HepG2 (cell line): ENCODE results near the gene MTFP1. TPM values are rescaled to one million over a fixed set of nuclear protein-coding genes. Genes with fewer than 3 reads are reported as not detected.
A peak's percentile ranks its signal among the peaks of the same experiment; 100 is the strongest.

Experiments used
- ATF7-NPFF ChIP-seq: sonication (generic); formaldehyde crosslinking; IDR thresholded peaks from 2 replicates; pipeline ENCODE4 v1.8.1; 2023; ENCODE audit warnings: mild to moderate bottlenecking, low read depth, missing genetic modification reagents, moderate library complexity
- BRD4 ChIP-seq: sonication (generic); formaldehyde crosslinking; IDR thresholded peaks from 2 replicates; pipeline ENCODE4 v1.4.0; 2020; ENCODE audit warnings: missing genetic modification reagents
- CC2D1A ChIP-seq: sonication (generic); formaldehyde crosslinking; IDR thresholded peaks from 2 replicates; pipeline ENCODE4 v1.8.1; 2023; ENCODE audit warnings: mild to moderate bottlenecking, missing genetic modification reagents
- FOXA1 ChIP-seq, 2 experiments: fragments of 450-650 bp in 1 of 2; sonication (generic) in 1 of 2; formaldehyde crosslinking in 1 of 2; IDR thresholded peaks; 2 replicates each; pipeline versions ENCODE4 v1.4.0 to v1.6.1; 2016 to 2020; ENCODE audit warnings: missing genetic modification reagents in 1 of 2
- HES4 ChIP-seq: sonication (generic); formaldehyde crosslinking; IDR thresholded peaks from 2 replicates; pipeline ENCODE4 v1.9.0; 2021; ENCODE audit warnings: mild to moderate bottlenecking, missing genetic modification reagents, borderline replicate concordance
- HOXD1 ChIP-seq: sonication (generic); formaldehyde crosslinking; IDR thresholded peaks from 2 replicates; pipeline ENCODE4 v1.5.0; 2020; ENCODE audit warnings: missing genetic modification reagents
- KAT2B ChIP-seq: fragments of 150-350 bp; IDR thresholded peaks from 2 replicates; pipeline ENCODE4 v1.6.1; 2014; ENCODE audit warnings: low read depth, low read length, borderline replicate concordance
- KAT8 ChIP-seq: IDR thresholded peaks from 2 replicates; pipeline ENCODE4 v1.6.1; 2016; ENCODE audit warnings: missing genetic modification reagents, missing compliant biosample characterization
- KDM2A ChIP-seq: sonication (generic); formaldehyde crosslinking; IDR thresholded peaks from 2 replicates; pipeline ENCODE4 v1.4.0; 2020; ENCODE audit warnings: low read depth, missing genetic modification reagents, borderline replicate concordance
- KDM5A ChIP-seq: fragments of 200-600 bp; sonication (generic); IDR thresholded peaks from 2 replicates; pipeline ENCODE4 v1.7.0; 2018; ENCODE audit warnings: antibody characterized with exemption, mild to moderate bottlenecking, low read length, borderline replicate concordance
- KLF9 ChIP-seq: IDR thresholded peaks from 2 replicates; pipeline ENCODE4 v1.6.1; 2016; ENCODE audit warnings: low read depth
- RXRB ChIP-seq: IDR thresholded peaks from 2 replicates; pipeline ENCODE4 v1.6.1; 2016; ENCODE audit warnings: borderline replicate concordance, missing genetic modification reagents, missing compliant biosample characterization
- SMC3 ChIP-seq: IDR thresholded peaks from 2 replicates; pipeline ENCODE4 v1.6.1; 2011; ENCODE audit warnings: low read length, improper control_type of control experiment
- SSRP1 ChIP-seq: IDR thresholded peaks from 2 replicates; pipeline ENCODE4 v1.6.1; 2016; ENCODE audit warnings: control low read depth
- TAF15 ChIP-seq: fragments of 200-400 bp; formaldehyde crosslinking; IDR thresholded peaks from one replicate; pipeline ENCODE4 v1.6.1; 2018; ENCODE audit warnings: mild to moderate bottlenecking, low read depth, low read length; ENCODE audit not compliant: poor library complexity, severe bottlenecking
- TCF7L2 ChIP-seq: IDR thresholded peaks from 2 replicates; pipeline ENCODE4 v1.6.1; 2011; ENCODE audit warnings: mild to moderate bottlenecking, low read depth, low read length, moderate library complexity
- ZBTB8A ChIP-seq: sonication (generic); formaldehyde crosslinking; IDR thresholded peaks from 2 replicates; pipeline ENCODE4 v1.4.0; 2020; ENCODE audit warnings: mild to moderate bottlenecking, low read depth, missing genetic modification reagents, borderline replicate concordance
- ZMYM4 ChIP-seq: sonication (generic); formaldehyde crosslinking; IDR thresholded peaks from 2 replicates; pipeline ENCODE4 v1.8.1; 2023; ENCODE audit warnings: mild to moderate bottlenecking, missing genetic modification reagents
- ZNF326 ChIP-seq: sonication (generic); formaldehyde crosslinking; IDR thresholded peaks from 2 replicates; pipeline ENCODE4 v1.4.0; 2020; ENCODE audit warnings: missing genetic modification reagents, borderline replicate concordance
- ZNF335 ChIP-seq: sonication (generic); formaldehyde crosslinking; IDR thresholded peaks from 2 replicates; pipeline ENCODE4 v1.4.0; 2020; ENCODE audit warnings: missing genetic modification reagents
- ZSCAN30 ChIP-seq: sonication (generic); formaldehyde crosslinking; IDR thresholded peaks from 2 replicates; pipeline ENCODE4 v1.5.0; 2020; ENCODE audit warnings: mild to moderate bottlenecking, missing genetic modification reagents
- polyA plus RNA-seq, 8 experiments: library from polyadenylated mRNA; depleted of rRNA in 3 of 8; stranded (reverse) in 7 of 8; unstranded in 1 of 8; fragments of >200 nt; fragmentation: Illumina TruSeq in 4 of 8; extraction: Trizol in 4 of 8; gene quantifications; 2 replicates each; pipeline versions ENCODE4 v1.2.1 to v1.2.3, GENCODE V29; 2011 to 2016; ENCODE audit warnings: low read depth in 4 of 8, missing spikeins in 1 of 8, mixed read lengths in 1 of 8; ENCODE audit not compliant: insufficient read depth in 1 of 8
- total RNA-seq, 5 experiments: library from RNA; depleted of rRNA; stranded (reverse); fragments of >200 nt; fragmentation: Illumina TruSeq; extraction: Trizol; gene quantifications; 2 replicates each; pipeline ENCODE4 v1.2.3, GENCODE V29; 2016; ENCODE audit warnings: low read depth in 1 of 5
- TF ChIP-seq, protein P1 (sequence below): IDR thresholded peaks from 2 replicates; pipeline ENCODE4 v1.6.1; 2016; ENCODE audit warnings: mild to moderate bottlenecking, missing biosample characterization, missing genetic modification reagents
- TF ChIP-seq, protein P2 (sequence below): sonication (generic); formaldehyde crosslinking; IDR thresholded peaks from 2 replicates; pipeline ENCODE4 v1.8.1; 2023; ENCODE audit warnings: mild to moderate bottlenecking, missing genetic modification reagents
- TF ChIP-seq, protein P3 (sequence below): sonication (generic); formaldehyde crosslinking; IDR thresholded peaks from 2 replicates; pipeline ENCODE4 v1.4.0; 2020; ENCODE audit warnings: mild to moderate bottlenecking, missing genetic modification reagents
- TF ChIP-seq, protein P4 (sequence below): sonication (generic); formaldehyde crosslinking; IDR thresholded peaks from 2 replicates; pipeline ENCODE4 v1.4.0; 2020; ENCODE audit warnings: missing genetic modification reagents
- TF ChIP-seq, protein P5 (sequence below): sonication (generic); formaldehyde crosslinking; IDR thresholded peaks from 2 replicates; pipeline ENCODE4 v1.8.0; 2023; ENCODE audit warnings: mild to moderate bottlenecking, missing genetic modification reagents
- TF ChIP-seq, protein P6 (sequence below): IDR thresholded peaks from 2 replicates; pipeline ENCODE4 v1.6.1; 2016

MTFP1 gene
- total and polyA plus RNA-seq, 2 of the 13 experiments (the other 11 are each of a cell fraction or from before 2014, with no cell fraction given), result 29.5 to 45.6 TPM

DNA sequence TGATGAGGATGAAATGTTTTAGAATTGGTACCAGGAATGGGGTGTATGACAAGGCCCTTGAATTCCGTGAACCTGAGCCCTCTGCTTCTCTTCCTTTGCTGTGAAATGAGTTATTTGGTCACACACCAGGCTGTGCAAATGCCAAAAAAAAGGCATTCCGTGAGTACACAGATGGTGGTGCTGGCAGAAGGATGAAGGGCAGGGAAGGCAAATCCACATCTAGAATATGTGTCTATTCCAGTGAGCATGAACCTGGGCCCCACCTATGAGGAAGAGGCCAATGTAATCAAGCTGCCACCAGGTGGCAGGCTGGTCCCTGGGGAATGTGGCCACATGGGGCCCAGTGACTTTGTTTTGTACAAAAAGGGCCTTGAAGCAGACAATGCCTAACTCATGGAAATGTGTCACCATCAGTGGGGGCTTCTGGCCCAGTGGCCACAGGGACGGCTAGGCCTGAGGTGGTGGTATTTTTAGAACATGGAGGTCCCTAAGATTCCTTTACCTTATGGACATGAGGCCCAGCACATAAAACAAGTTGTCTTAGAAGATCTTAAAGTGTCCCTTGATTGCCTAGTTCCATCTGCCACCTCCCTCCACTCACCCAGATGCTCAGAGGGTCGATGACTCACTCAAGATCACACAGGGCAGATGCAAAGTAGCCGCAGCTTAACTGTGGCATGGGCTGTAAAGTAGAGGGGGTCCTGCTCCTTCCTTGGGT lies 34.4 kb upstream of the MTFP1 start (continued):
- TF ChIP-seq, protein P1, sequence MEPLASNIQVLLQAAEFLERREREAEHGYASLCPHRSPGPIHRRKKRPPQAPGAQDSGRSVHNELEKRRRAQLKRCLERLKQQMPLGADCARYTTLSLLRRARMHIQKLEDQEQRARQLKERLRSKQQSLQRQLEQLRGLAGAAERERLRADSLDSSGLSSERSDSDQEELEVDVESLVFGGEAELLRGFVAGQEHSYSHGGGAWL (CRISPR knock-in tag), result no peak
- TF ChIP-seq, protein P2, sequence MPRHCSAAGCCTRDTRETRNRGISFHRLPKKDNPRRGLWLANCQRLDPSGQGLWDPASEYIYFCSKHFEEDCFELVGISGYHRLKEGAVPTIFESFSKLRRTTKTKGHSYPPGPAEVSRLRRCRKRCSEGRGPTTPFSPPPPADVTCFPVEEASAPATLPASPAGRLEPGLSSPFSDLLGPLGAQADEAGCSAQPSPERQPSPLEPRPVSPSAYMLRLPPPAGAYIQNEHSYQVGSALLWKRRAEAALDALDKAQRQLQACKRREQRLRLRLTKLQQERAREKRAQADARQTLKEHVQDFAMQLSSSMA (CRISPR knock-in tag), result no peak
- no peak for TF ChIP-seq BRD4
- TF ChIP-seq SSRP1, result peak; percentile 78; the same call in 1 of the 2 replicates
- no peak for TF ChIP-seq ATF7-NPFF (CRISPR knock-in tag)
- TF ChIP-seq, protein P3, sequence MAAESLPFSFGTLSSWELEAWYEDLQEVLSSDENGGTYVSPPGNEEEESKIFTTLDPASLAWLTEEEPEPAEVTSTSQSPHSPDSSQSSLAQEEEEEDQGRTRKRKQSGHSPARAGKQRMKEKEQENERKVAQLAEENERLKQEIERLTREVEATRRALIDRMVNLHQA (CRISPR knock-in tag), result no peak
- peak; percentile 50; the same call in 1 of the 2 replicates for TF ChIP-seq RXRB
- no peak for TF ChIP-seq FOXA1 (IDR thresholded peaks at IDR 0.05)
- 0 out of 2 replicates have a peak, but pooled peaks have one; percentile 18 for TF ChIP-seq FOXA1 (CRISPR knock-in tag; IDR thresholded peaks at IDR 0.05)
- TF ChIP-seq SMC3, result peak; percentile 99
- TF ChIP-seq, protein P4, sequence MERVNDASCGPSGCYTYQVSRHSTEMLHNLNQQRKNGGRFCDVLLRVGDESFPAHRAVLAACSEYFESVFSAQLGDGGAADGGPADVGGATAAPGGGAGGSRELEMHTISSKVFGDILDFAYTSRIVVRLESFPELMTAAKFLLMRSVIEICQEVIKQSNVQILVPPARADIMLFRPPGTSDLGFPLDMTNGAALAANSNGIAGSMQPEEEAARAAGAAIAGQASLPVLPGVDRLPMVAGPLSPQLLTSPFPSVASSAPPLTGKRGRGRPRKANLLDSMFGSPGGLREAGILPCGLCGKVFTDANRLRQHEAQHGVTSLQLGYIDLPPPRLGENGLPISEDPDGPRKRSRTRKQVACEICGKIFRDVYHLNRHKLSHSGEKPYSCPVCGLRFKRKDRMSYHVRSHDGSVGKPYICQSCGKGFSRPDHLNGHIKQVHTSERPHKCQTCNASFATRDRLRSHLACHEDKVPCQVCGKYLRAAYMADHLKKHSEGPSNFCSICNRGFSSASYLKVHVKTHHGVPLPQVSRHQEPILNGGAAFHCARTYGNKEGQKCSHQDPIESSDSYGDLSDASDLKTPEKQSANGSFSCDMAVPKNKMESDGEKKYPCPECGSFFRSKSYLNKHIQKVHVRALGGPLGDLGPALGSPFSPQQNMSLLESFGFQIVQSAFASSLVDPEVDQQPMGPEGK (CRISPR knock-in tag), result peak; percentile 73
- TF ChIP-seq CC2D1A (CRISPR knock-in tag), result no peak
- no peak for TF ChIP-seq ZBTB8A (CRISPR knock-in tag)
- TF ChIP-seq KDM5A, result no peak
- TF ChIP-seq HOXD1, result no peak
- TF ChIP-seq TAF15, result no peak
- TF ChIP-seq ZSCAN30 (CRISPR knock-in tag), result no peak
- TF ChIP-seq ZNF326 (CRISPR knock-in tag), result no peak
- TF ChIP-seq KAT2B, result no peak
- TF ChIP-seq, protein P5, sequence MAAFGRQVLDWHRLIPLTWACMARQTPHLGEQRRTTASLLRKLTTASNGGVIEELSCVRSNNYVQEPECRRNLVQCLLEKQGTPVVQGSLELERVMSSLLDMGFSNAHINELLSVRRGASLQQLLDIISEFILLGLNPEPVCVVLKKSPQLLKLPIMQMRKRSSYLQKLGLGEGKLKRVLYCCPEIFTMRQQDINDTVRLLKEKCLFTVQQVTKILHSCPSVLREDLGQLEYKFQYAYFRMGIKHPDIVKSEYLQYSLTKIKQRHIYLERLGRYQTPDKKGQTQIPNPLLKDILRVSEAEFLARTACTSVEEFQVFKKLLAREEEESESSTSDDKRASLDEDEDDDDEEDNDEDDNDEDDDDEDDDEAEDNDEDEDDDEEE (CRISPR knock-in tag), result no peak
- no peak for TF ChIP-seq TCF7L2
- TF ChIP-seq KAT8 (CRISPR knock-in tag), result 0 out of 2 replicates have a peak, but pooled peaks have one; percentile 36
- no peak for TF ChIP-seq KLF9
- TF ChIP-seq, protein P6, sequence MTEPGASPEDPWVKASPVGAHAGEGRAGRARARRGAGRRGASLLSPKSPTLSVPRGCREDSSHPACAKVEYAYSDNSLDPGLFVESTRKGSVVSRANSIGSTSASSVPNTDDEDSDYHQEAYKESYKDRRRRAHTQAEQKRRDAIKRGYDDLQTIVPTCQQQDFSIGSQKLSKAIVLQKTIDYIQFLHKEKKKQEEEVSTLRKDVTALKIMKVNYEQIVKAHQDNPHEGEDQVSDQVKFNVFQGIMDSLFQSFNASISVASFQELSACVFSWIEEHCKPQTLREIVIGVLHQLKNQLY (CRISPR knock-in tag), result no peak
- no peak for TF ChIP-seq HES4 (CRISPR knock-in tag)
- peak; percentile 74 for TF ChIP-seq KDM2A (CRISPR knock-in tag)
- no peak for TF ChIP-seq ZNF335
- TF ChIP-seq ZMYM4 (CRISPR knock-in tag), result no peak
